Measurements from ENCODE around the gene SLC7A6OS.

Gene SLC7A6OS

GRCh38 chr16:68353366-68353765 lies 42.6 kb upstream of the SLC7A6OS start:
- H3K4me3 ChIP-seq (ENCODE audit: insufficient read depth, low read depth, low read length, poor library complexity, severe bottlenecking), result no peak overlapping the region
- no peak overlapping the region for H3K27ac ChIP-seq (ENCODE audit: insufficient read depth, low read length, poor library complexity, severe bottlenecking)
- H3K9me3 ChIP-seq (ENCODE audit: control insufficient read depth, low read length), result no peaks in the 10 kb centered on the region
- H3K4me1 ChIP-seq (ENCODE audit: control insufficient read depth, insufficient read depth, low read length, poor library complexity, severe bottlenecking), result peaks cover 33% of the 10 kb centered on the region
- H3K36me3 ChIP-seq (ENCODE audit: control insufficient read depth, insufficient read depth, low read length), result peaks cover 56% of the 10 kb centered on the region
- no peak for DNase-seq
- no peaks in the 10 kb centered on the region for H3K27me3 ChIP-seq (replicated peaks; ENCODE audit: control insufficient read depth, insufficient read depth, low read length, poor library complexity, severe bottlenecking)

- H3K9me3 ChIP-seq (ENCODE audit: control insufficient read depth, low read length), result no peaks in the 10 kb centered on the region
- peaks cover 19% of the 10 kb centered on the region for H3K4me1 ChIP-seq (ENCODE audit: control insufficient read depth, insufficient read depth, low read length, poor library complexity, severe bottlenecking)
- DNase-seq, result no peak
- H3K27ac ChIP-seq (ENCODE audit: insufficient read depth, low read length, poor library complexity, severe bottlenecking), result no peak overlapping the region
- no peak overlapping the region for H3K4me3 ChIP-seq (ENCODE audit: insufficient read depth, low read depth, low read length, poor library complexity, severe bottlenecking)
- peaks cover 46% of the 10 kb centered on the region for H3K36me3 ChIP-seq (ENCODE audit: control insufficient read depth, insufficient read depth, low read length)
- H3K27me3 ChIP-seq (replicated peaks; ENCODE audit: control insufficient read depth, insufficient read depth, low read length, poor library complexity, severe bottlenecking), result no peaks in the 10 kb centered on the region
Measured at GRCh38 chr16:68351991-68352431, 41.3 kb upstream of the SLC7A6OS start.

GRCh38 chr16:68351463-68351862 lies 40.7 kb upstream of the SLC7A6OS start:
- Histone ChIP-seq H3K4me1 (ENCODE audit: control insufficient read depth, insufficient read depth, low read length, poor library complexity, severe bottlenecking) (peaks cover 14% of the 10 kb centered on the region), H3K9me3 (ENCODE audit: control insufficient read depth, low read length) (no peaks in the 10 kb centered on the region), H3K36me3 (ENCODE audit: control insufficient read depth, insufficient read depth, low read length) (peaks cover 48% of the 10 kb centered on the region), H3K4me3 (ENCODE audit: insufficient read depth, low read depth, low read length, poor library complexity, severe bottlenecking) (no peak overlapping the region), H3K27me3 (replicated peaks; ENCODE audit: control insufficient read depth, insufficient read depth, low read length, poor library complexity, severe bottlenecking) (no peaks in the 10 kb centered on the region), H3K27ac (ENCODE audit: insufficient read depth, low read length, poor library complexity, severe bottlenecking) (no peak overlapping the region)
- DNase-seq, result no peak

- Histone ChIP-seq H3K9me3 (ENCODE audit: control insufficient read depth, low read length) (no peaks in the 10 kb centered on the region), H3K36me3 (ENCODE audit: control insufficient read depth, insufficient read depth, low read length) (peaks cover 54% of the 10 kb centered on the region), H3K27ac (ENCODE audit: insufficient read depth, low read length, poor library complexity, severe bottlenecking) (no peak overlapping the region), H3K4me1 (ENCODE audit: control insufficient read depth, insufficient read depth, low read length, poor library complexity, severe bottlenecking) (peaks cover 8% of the 10 kb centered on the region), H3K27me3 (replicated peaks; ENCODE audit: control insufficient read depth, insufficient read depth, low read length, poor library complexity, severe bottlenecking) (no peaks in the 10 kb centered on the region), H3K4me3 (ENCODE audit: insufficient read depth, low read depth, low read length, poor library complexity, severe bottlenecking) (no peak overlapping the region)
- no peak for DNase-seq
Measured at GRCh38 chr16:68350813-68351350, 40.1 kb upstream of the SLC7A6OS start.

GRCh38 chr16:68349838-68350410 lies 39.2 kb upstream of the SLC7A6OS start:
- no peaks in the 10 kb centered on the region for H3K27me3 ChIP-seq (replicated peaks; ENCODE audit: control insufficient read depth, insufficient read depth, low read length, poor library complexity, severe bottlenecking)
- no peak for DNase-seq
- no peak overlapping the region for H3K27ac ChIP-seq (ENCODE audit: insufficient read depth, low read length, poor library complexity, severe bottlenecking)
- peaks cover 63% of the 10 kb centered on the region for H3K36me3 ChIP-seq (ENCODE audit: control insufficient read depth, insufficient read depth, low read length)
- H3K4me3 ChIP-seq (ENCODE audit: insufficient read depth, low read depth, low read length, poor library complexity, severe bottlenecking), result no peak overlapping the region
- H3K9me3 ChIP-seq (ENCODE audit: control insufficient read depth, low read length), result no peaks in the 10 kb centered on the region
- no peaks in the 10 kb centered on the region for H3K4me1 ChIP-seq (ENCODE audit: control insufficient read depth, insufficient read depth, low read length, poor library complexity, severe bottlenecking)

- H3K9me3 ChIP-seq (ENCODE audit: control insufficient read depth, low read length), result no peaks in the 10 kb centered on the region
- no peak for DNase-seq
- H3K27me3 ChIP-seq (replicated peaks; ENCODE audit: control insufficient read depth, insufficient read depth, low read length, poor library complexity, severe bottlenecking), result no peaks in the 10 kb centered on the region
- H3K36me3 ChIP-seq (ENCODE audit: control insufficient read depth, insufficient read depth, low read length), result peaks cover 60% of the 10 kb centered on the region
- H3K4me1 ChIP-seq (ENCODE audit: control insufficient read depth, insufficient read depth, low read length, poor library complexity, severe bottlenecking), result no peaks in the 10 kb centered on the region
- H3K4me3 ChIP-seq (ENCODE audit: insufficient read depth, low read depth, low read length, poor library complexity, severe bottlenecking), result no peak overlapping the region
- H3K27ac ChIP-seq (ENCODE audit: insufficient read depth, low read length, poor library complexity, severe bottlenecking), result no peak overlapping the region
Measured at GRCh38 chr16:68348639-68349445, 38.1 kb upstream of the SLC7A6OS start.

- Histone ChIP-seq H3K36me3 (ENCODE audit: control insufficient read depth, insufficient read depth, low read length) (peaks cover 48% of the 10 kb centered on the region), H3K27ac (ENCODE audit: insufficient read depth, low read length, poor library complexity, severe bottlenecking) (no peak overlapping the region), H3K9me3 (ENCODE audit: control insufficient read depth, low read length) (no peaks in the 10 kb centered on the region), H3K4me1 (ENCODE audit: control insufficient read depth, insufficient read depth, low read length, poor library complexity, severe bottlenecking) (no peaks in the 10 kb centered on the region), H3K27me3 (replicated peaks; ENCODE audit: control insufficient read depth, insufficient read depth, low read length, poor library complexity, severe bottlenecking) (no peaks in the 10 kb centered on the region), H3K4me3 (ENCODE audit: insufficient read depth, low read depth, low read length, poor library complexity, severe bottlenecking) (no peak overlapping the region)
- no peak for DNase-seq
Measured at GRCh38 chr16:68347605-68348004, 36.9 kb upstream of the SLC7A6OS start.

- Histone ChIP-seq H3K4me1 (ENCODE audit: control insufficient read depth, insufficient read depth, low read length, poor library complexity, severe bottlenecking) (no peaks in the 10 kb centered on the region), H3K27ac (ENCODE audit: insufficient read depth, low read length, poor library complexity, severe bottlenecking) (no peak overlapping the region), H3K9me3 (ENCODE audit: control insufficient read depth, low read length) (no peaks in the 10 kb centered on the region), H3K36me3 (ENCODE audit: control insufficient read depth, insufficient read depth, low read length) (peaks cover 42% of the 10 kb centered on the region), H3K4me3 (ENCODE audit: insufficient read depth, low read depth, low read length, poor library complexity, severe bottlenecking) (no peak overlapping the region), H3K27me3 (replicated peaks; ENCODE audit: control insufficient read depth, insufficient read depth, low read length, poor library complexity, severe bottlenecking) (no peaks in the 10 kb centered on the region)
- DNase-seq, result no peak
Measured at GRCh38 chr16:68346892-68347480, 36.2 kb upstream of the SLC7A6OS start.

- Histone ChIP-seq H3K27ac (ENCODE audit: insufficient read depth, low read length, poor library complexity, severe bottlenecking) (no peak overlapping the region), H3K27me3 (replicated peaks; ENCODE audit: control insufficient read depth, insufficient read depth, low read length, poor library complexity, severe bottlenecking) (no peaks in the 10 kb centered on the region), H3K4me1 (ENCODE audit: control insufficient read depth, insufficient read depth, low read length, poor library complexity, severe bottlenecking) (no peaks in the 10 kb centered on the region), H3K9me3 (ENCODE audit: control insufficient read depth, low read length) (no peaks in the 10 kb centered on the region), H3K36me3 (ENCODE audit: control insufficient read depth, insufficient read depth, low read length) (peaks cover 35% of the 10 kb centered on the region), H3K4me3 (ENCODE audit: insufficient read depth, low read depth, low read length, poor library complexity, severe bottlenecking) (no peak overlapping the region)
- no peak for DNase-seq
Measured at GRCh38 chr16:68345958-68346635, 35.4 kb upstream of the SLC7A6OS start.
